ENCODE measurements around the gene CACNA1C.

DNA sequence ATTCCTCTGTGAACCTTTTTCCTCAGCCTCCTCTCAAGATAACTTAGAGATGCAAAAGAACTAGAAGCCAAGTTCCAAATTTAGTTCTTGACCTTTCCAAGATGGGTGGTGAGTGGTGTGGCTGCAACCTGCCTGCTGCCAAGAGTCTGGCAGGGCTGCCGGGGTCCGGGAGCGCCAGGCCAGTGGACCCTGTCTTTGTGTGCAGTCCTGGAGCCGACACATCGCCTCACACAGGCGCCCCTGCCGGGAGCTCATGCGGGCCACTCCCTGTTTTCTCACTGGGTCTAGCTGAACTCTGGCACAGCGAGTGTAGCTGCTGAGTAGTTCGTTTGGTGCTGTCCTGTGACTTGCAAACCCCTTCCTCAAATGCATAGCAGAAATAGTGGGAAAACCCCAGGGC is 84.9 kb downstream of the CACNA1C start:
- TF ChIP-seq, protein P1, sequence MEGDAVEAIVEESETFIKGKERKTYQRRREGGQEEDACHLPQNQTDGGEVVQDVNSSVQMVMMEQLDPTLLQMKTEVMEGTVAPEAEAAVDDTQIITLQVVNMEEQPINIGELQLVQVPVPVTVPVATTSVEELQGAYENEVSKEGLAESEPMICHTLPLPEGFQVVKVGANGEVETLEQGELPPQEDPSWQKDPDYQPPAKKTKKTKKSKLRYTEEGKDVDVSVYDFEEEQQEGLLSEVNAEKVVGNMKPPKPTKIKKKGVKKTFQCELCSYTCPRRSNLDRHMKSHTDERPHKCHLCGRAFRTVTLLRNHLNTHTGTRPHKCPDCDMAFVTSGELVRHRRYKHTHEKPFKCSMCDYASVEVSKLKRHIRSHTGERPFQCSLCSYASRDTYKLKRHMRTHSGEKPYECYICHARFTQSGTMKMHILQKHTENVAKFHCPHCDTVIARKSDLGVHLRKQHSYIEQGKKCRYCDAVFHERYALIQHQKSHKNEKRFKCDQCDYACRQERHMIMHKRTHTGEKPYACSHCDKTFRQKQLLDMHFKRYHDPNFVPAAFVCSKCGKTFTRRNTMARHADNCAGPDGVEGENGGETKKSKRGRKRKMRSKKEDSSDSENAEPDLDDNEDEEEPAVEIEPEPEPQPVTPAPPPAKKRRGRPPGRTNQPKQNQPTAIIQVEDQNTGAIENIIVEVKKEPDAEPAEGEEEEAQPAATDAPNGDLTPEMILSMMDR (IDR thresholded peaks at IDR 0.05) = no peak
- no peak for TF ChIP-seq POLR2A (IDR thresholded peaks at IDR 0.05)
- no peak for TF ChIP-seq POLR2AphosphoS5 (IDR thresholded peaks at IDR 0.05)
